K562 (cell line): ENCODE data around the gene MLYCD. TPM values are rescaled to one million over a fixed set of nuclear protein-coding genes. Genes with fewer than 3 reads are reported as not detected.

Source experiments
- ETV1 ChIP-seq: fragments of 450-650 bp; conservative IDR thresholded peaks from 2 replicates; pipeline ENCODE4 v1.6.1; 2016; ENCODE audit warnings: missing genetic modification characterization, control low read depth, low read depth, missing compliant biosample characterization
- ZNF77 ChIP-seq: fragments of 250-450 bp; sonication (Bioruptor Pico); IDR thresholded peaks from 2 replicates; pipeline ENCODE4 v1.5.0; 2020
- polyA plus RNA-seq, 8 experiments: library from polyadenylated mRNA; depleted of rRNA in 4 of 8; stranded (reverse) in 5 of 8; unstranded in 3 of 8; fragments of >200 nt; fragmentation: Nextera tagmentation in 2 of 8; fragmentation: Illumina TruSeq in 1 of 8; extraction: Ambion mirVana in 2 of 8; extraction: Trizol in 1 of 8; gene quantifications; 2 replicates each; pipeline versions ENCODE4 v1.2.1 to v1.2.3, GENCODE V29; 2011 to 2014; ENCODE audit warnings: inconsistent platforms in 1 of 8, missing spikeins in 1 of 8
- total RNA-seq, 7 experiments: library from RNA; depleted of rRNA in 6 of 7; stranded (reverse); fragments of >200 nt in 6 of 7; fragmentation: Illumina TruSeq in 2 of 7; extraction: Trizol in 2 of 7; gene quantifications; 2 replicates each; pipeline versions ENCODE4 v1.2.1 to v1.2.3, GENCODE V29; 2011 to 2021; ENCODE audit warnings: low replicate concordance in 1 of 7
- TF ChIP-seq, protein P1 (sequence below), 2 experiments: fragments of 150-350 bp in 1 of 2; IDR thresholded peaks; 2 replicates each; pipeline ENCODE4 v1.6.1; 2012 to 2016; ENCODE audit warnings: low read depth in 2 of 2, low read length in 2 of 2, mild to moderate bottlenecking in 1 of 2, moderate library complexity in 1 of 2
- TF ChIP-seq, protein P2 (sequence below): sonication (generic); formaldehyde crosslinking; IDR thresholded peaks from 2 replicates; pipeline ENCODE4 v1.8.1; 2023; ENCODE audit warnings: missing genetic modification reagents, mild to moderate bottlenecking, borderline replicate concordance
- TF ChIP-seq, protein P3 (sequence below), 2 experiments: fragments of 450-650 bp; IDR thresholded peaks; 2 replicates each; pipeline ENCODE4 v1.6.1; 2016; ENCODE audit warnings: mild to moderate bottlenecking in 2 of 2, borderline replicate concordance in 1 of 2, low read depth in 1 of 2, moderate library complexity in 1 of 2

Gene MLYCD
- total and polyA plus RNA-seq, 9 of the 15 experiments (the other 6 are each of a cell fraction or from before 2014, with no cell fraction given), result 0.15 to 2.0 (median 1.0) TPM

DNA sequence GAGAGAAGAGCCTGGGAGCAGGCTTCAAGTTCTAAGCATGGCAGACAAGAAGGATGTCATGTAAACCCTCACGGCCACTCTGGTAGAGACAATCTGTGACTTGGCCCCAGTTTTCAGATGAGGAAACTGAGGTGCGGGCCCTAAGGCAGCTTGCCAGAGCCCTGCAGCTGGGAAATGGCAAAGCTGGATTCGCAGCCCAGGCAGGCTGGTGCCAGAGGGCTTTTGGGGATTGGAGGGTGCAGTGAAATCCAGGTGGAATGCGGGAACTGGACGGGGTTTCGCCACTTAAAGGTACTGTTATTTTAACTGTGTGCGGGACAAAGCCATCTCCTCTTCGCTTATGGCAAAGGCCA lies 53.6 kb downstream of the MLYCD start (continued):
- TF ChIP-seq ZNF77 (no peak), ETV1 (tag) (0 out of 2 replicates have a peak, but pooled peaks have one; percentile 14)
- TF ChIP-seq, protein P1, sequence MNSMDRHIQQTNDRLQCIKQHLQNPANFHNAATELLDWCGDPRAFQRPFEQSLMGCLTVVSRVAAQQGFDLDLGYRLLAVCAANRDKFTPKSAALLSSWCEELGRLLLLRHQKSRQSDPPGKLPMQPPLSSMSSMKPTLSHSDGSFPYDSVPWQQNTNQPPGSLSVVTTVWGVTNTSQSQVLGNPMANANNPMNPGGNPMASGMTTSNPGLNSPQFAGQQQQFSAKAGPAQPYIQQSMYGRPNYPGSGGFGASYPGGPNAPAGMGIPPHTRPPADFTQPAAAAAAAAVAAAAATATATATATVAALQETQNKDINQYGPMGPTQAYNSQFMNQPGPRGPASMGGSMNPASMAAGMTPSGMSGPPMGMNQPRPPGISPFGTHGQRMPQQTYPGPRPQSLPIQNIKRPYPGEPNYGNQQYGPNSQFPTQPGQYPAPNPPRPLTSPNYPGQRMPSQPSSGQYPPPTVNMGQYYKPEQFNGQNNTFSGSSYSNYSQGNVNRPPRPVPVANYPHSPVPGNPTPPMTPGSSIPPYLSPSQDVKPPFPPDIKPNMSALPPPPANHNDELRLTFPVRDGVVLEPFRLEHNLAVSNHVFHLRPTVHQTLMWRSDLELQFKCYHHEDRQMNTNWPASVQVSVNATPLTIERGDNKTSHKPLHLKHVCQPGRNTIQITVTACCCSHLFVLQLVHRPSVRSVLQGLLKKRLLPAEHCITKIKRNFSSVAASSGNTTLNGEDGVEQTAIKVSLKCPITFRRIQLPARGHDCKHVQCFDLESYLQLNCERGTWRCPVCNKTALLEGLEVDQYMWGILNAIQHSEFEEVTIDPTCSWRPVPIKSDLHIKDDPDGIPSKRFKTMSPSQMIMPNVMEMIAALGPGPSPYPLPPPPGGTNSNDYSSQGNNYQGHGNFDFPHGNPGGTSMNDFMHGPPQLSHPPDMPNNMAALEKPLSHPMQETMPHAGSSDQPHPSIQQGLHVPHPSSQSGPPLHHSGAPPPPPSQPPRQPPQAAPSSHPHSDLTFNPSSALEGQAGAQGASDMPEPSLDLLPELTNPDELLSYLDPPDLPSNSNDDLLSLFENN (IDR thresholded peaks at IDR 0.05; ENCODE audit: low read depth in 2 of 2, low read length in 2 of 2), result no peak
- TF ChIP-seq, protein P2, sequence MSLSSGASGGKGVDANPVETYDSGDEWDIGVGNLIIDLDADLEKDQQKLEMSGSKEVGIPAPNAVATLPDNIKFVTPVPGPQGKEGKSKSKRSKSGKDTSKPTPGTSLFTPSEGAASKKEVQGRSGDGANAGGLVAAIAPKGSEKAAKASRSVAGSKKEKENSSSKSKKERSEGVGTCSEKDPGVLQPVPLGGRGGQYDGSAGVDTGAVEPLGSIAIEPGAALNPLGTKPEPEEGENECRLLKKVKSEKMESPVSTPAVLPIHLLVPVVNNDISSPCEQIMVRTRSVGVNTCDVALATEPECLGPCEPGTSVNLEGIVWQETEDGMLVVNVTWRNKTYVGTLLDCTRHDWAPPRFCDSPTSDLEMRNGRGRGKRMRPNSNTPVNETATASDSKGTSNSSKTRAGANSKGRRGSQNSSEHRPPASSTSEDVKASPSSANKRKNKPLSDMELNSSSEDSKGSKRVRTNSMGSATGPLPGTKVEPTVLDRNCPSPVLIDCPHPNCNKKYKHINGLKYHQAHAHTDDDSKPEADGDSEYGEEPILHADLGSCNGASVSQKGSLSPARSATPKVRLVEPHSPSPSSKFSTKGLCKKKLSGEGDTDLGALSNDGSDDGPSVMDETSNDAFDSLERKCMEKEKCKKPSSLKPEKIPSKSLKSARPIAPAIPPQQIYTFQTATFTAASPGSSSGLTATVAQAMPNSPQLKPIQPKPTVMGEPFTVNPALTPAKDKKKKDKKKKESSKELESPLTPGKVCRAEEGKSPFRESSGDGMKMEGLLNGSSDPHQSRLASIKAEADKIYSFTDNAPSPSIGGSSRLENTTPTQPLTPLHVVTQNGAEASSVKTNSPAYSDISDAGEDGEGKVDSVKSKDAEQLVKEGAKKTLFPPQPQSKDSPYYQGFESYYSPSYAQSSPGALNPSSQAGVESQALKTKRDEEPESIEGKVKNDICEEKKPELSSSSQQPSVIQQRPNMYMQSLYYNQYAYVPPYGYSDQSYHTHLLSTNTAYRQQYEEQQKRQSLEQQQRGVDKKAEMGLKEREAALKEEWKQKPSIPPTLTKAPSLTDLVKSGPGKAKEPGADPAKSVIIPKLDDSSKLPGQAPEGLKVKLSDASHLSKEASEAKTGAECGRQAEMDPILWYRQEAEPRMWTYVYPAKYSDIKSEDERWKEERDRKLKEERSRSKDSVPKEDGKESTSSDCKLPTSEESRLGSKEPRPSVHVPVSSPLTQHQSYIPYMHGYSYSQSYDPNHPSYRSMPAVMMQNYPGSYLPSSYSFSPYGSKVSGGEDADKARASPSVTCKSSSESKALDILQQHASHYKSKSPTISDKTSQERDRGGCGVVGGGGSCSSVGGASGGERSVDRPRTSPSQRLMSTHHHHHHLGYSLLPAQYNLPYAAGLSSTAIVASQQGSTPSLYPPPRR (CRISPR knock-in tag), result no peak
- TF ChIP-seq, protein P3, sequence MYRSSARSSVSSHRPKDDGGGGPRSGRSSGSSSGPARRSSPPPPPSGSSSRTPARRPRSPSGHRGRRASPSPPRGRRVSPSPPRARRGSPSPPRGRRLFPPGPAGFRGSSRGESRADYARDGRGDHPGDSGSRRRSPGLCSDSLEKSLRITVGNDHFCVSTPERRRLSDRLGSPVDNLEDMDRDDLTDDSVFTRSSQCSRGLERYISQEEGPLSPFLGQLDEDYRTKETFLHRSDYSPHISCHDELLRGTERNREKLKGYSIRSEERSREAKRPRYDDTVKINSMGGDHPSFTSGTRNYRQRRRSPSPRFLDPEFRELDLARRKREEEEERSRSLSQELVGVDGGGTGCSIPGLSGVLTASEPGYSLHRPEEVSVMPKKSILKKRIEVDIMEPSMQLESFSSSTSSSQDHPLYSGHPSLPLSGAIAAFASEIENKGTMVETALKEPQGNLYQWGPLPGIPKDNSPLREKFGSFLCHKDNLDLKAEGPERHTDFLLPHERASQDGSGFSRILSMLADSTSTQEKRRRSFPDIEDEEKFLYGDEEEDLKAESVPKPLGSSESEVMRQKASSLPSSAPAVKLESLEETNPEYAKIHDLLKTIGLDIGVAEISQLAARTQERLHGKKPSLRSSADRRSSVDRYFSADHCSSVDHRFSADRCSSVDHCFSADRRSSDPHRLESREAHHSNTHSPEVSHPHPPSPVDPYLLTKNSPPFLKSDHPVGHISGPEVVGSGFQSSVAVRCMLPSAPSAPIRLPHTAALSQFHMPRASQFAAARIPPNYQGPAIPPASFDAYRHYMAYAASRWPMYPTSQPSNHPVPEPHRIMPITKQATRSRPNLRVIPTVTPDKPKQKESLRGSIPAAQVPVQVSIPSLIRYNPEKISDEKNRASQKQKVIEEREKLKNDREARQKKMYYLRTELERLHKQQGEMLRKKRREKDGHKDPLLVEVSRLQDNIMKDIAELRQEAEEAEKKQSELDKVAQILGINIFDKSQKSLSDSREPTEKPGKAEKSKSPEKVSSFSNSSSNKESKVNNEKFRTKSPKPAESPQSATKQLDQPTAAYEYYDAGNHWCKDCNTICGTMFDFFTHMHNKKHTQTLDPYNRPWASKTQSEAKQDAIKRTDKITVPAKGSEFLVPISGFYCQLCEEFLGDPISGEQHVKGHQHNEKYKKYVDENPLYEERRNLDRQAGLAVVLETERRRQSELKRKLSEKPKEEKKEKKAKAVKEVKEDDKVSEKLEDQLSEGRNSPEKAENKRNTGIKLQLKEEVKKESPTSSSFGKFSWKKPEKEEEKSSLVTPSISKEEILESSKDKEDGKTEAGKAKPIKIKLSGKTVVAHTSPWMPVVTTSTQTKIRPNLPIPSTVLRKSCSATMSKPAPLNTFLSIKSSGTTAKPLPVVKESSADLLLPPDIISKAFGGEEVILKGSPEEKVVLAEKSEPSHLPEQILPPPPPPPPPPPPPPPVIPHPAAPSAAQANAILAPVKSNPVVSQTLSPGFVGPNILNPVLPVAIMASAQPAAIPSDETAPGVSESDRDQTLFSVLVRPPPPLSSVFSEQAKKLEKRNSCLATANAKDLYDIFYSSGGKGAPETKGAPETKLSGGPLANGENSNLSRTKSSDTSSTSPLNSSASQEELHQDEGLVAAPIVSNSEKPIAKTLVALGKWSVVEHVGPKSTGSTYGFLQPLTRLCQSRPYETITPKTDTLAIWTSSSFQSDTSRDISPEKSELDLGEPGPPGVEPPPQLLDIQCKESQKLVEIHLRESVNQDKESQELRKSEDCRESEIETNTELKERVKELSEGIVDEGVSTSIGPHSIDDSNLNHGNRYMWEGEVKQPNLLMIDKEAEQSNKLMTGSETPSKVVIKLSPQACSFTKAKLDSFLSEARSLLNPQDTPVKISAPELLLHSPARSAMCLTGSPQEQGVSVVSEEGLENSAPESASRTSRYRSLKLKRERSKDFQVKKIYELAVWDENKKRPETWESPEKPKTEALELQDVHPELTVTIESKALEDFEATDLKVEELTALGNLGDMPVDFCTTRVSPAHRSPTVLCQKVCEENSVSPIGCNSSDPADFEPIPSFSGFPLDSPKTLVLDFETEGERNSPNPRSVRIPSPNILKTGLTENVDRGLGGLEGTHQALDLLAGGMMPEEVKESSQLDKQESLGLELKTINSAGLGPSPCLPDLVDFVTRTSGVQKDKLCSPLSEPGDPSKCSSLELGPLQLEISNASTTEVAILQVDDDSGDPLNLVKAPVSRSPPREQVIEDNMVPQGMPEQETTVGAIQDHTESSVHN (IDR thresholded peaks at IDR 0.05; ENCODE audit: borderline replicate concordance in 1 of 2, low read depth in 1 of 2), result no peak
- TF ChIP-seq, all 486 proteins: peak for 31
